COLO668 (cell line): ENCODE results near the gene APOA4.
A peak's percentile ranks its signal among the peaks of the same experiment; 100 is the strongest.
"Not testable (repeated sequence)": the region's sequence is repeated elsewhere in the genome, so short reads cannot be mapped to it uniquely, and the experiment has no call there.

Experiments used
- DNase-seq: peaks from one replicate; lab custom pipeline; 2025; ENCODE audit not compliant: unreplicated experiment; lab: John Stamatoyannopoulos, UW

Gene APOA4

DNA sequence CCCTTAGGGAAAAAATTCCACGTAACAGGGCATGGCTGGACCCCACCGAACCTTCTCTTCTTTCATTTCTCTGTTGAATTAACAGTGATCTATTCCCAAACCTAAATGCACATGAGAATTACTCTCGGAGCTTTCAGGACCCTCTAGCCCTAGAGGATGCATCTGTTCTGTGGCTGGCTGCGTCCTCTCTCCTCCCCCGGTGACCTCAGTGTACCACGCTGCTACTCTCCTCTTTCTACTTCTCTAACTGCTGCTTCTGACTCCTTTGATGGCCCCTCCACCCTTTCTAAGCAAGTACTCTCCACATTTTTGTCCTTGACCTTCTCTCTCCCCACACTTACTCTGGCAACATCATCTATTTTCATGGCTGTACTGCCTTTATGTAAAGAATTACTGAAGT lies 26.4 kb upstream of the APOA4 start:
- DNase-seq = no peak

DNA sequence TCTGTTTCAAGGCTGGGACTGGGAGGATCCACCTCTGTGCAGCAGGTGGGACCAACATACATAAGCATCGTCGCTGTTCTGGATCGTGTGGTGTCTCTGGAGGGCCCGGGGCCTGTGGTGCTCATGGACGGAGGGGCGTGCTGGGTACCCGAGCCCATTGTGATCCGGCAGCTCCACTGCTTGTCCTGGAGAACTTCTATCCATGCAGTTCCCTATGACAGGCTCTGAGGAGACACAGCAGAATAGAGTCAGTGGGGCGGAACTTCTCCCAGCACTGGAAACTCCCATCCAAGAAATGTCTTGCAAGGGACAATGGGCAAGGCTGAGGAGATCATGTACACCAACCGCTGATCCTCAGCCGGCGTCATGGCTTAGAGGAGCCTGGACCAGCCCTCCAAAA lies 26.0 kb upstream of the APOA4 start:
- DNase-seq = no peak

DNA sequence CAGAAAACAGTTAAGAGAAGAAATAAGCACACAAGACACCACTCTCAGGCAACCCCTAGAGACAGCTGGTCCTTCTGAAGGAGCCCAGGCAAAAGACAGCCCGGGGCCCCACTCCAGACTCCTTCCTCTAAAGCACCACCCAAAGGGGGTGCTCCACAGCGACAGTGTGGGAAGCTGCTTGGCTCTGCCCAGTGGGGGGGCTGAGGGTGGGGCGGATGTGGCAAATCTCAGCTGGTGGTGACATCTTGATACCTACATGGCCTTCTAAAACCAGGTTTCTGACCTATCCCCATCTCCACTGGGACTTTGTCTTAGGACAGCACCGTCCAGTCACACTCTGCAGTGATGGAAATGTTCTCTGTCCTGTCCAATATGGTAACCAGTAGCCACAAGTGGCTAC lies 24.5 kb upstream of the APOA4 start:
- no peak for DNase-seq

DNA sequence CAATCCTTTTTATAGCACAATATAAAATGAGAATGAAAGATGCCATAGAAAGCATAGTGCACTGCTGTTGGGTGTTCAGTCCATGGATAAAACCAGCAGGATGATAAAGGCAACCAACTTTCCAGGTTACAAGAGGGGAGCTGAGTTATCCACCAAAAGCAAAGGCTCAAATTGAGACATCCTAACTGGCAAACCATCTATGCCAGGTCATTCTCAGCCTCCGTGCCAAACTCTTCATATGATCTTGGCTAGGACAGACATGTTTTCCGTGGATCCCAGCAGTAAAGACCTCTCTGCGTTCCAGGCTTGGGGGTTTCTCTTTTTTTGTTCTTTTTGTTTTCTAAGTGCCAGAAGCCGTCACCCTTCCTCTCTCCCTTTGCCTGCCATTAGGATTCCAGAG lies 21.6 kb upstream of the APOA4 start:
- DNase-seq = no peak

DNA sequence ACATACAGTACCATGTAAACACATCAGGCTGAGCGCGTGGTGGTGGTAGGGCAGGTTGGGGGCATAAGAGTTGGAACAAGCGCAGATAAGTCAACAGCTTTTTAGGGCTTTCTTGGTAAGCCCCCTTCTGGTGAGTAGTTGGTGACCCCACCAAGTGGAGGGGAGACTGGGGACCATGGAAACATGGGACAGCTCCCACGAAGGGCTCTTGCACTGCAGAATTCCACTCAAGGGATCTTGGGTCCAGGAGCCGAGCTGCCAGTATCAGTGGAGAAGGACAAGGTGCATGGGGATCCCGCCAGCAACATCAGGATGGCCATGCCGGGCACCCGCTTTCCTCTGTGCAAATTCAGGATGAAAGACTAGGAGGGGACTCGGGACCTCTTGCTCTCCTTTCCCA lies 20.6 kb upstream of the APOA4 start:
- no peak for DNase-seq

DNA sequence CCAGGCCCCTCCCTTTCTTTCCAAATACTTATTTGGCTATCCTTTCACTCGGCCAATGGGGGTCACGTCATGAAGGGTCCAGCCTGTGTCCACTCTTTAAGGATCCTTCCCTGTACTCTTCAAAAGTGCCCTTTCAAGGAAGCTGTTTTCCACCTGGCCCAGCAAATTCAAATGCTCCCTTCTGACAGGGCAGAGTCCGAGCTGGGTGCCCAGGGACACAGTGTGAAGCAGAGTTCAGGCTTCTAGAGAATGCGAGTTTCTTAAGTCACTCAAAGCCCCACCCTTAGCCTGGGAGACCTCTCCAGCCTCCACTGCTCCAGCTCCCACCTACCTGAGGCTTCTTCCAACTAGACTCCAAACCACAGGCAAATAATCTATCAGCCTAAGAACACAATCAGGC lies 19.8 kb upstream of the APOA4 start:
- no peak for DNase-seq

DNA sequence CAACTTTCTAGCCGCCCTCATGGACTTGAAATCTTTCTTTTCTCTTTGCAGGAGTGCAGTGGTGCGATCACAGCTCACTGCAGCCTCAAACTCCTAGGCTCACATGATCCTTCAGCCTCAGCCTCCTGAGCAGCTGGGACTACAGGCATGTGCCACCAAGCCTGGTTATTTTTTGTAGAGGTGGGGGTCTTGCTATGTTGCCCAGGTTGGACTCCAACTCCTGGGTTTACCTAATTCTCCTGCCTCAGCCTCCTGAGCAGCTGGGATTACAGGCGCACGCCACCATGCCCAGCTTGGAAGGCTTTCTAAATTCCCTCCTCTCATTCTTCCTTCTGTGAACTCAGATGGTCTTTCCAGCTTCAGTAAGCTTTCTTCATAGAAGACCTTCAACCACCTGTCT lies 19.0 kb upstream of the APOA4 start:
- DNase-seq = no peak

DNA sequence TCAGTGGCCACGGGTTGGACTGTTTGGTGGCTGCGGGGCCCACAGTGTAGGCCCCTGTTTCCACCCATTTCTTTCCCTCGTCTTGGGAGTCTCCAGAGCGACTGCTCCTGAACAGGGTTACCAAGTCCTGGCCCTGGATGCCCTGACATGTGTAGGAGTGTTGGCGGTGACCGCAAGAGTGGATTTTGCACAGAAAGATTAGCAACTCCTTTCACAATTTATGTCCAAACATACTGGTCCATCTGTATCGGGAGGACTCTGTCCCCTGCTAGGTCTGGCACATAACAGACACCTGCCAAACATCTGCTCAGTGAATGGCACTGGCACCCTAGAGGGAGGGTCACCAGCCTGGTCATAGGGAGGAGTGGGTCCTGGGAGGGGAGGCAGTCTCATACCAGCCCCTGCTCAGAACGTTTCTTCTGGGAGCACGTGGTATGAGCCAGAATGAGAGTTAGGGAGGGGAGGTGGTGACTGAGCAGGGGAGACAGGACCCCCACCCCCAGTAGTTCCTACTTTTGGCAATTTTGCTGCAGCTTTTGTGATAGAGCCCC lies 17.7 kb upstream of the APOA4 start:
- no peak for DNase-seq

DNA sequence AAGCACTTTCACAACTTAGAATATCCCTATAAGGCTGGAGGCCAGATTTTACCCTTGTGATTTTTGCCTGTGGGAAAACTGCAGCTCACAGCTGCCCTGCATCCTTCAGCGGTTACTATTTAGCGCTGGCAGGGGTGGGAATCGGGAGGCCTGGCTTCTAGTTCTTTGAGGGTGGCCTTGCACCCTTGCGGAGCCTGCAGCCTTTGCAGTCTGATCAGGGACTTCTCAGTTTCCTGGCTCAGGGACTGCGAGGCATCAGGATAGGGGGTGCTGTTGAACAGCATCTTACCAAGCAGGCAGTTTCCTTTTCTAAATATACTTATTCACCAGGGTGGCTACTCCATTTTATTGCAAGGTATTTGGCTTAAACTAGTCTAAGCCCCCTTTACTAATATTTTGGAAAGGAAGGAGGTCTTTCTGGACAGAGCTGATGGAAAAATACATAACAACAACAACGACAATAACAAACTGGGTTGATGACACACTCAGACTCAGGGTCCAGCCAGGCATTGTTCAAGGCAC lies 17.2 kb upstream of the APOA4 start:
- no peak for DNase-seq

DNA sequence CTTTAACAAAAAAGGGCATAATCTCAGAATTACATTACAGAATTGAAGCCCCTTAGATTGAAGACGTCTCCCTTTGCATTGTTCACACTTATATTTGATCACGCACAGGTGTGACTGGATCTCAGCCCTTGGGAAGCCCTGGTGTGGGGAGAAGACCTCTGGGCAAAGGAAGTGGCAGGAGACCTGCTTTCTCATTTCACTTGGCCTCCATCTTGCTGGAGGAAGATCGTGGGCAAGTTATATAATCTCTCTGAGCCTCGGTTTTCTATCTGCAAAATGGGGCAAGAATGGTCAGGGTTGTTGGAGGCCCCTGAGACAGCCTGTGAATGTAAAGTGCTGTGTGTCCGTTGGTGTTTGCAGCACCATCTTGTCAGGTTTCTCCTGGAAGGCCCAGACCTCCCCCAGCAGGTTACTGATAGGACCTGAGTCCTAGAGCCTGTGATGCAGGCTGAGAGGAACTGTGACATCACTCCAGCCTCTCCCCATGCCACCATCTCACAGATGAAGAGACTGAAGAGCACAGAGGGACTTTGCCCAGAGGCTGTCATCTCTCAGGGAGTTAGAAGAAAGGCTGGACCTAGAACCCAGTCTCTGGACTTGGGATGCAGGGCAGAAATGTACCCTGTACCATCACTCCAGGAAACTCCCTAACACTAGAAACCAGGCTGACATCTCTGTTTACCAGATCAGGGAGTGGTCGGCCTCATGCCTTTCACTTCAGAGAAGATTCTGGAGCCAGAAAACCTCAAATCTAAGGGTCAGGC lies 15.4 kb upstream of the APOA4 start:
- DNase-seq = no peak

DNA sequence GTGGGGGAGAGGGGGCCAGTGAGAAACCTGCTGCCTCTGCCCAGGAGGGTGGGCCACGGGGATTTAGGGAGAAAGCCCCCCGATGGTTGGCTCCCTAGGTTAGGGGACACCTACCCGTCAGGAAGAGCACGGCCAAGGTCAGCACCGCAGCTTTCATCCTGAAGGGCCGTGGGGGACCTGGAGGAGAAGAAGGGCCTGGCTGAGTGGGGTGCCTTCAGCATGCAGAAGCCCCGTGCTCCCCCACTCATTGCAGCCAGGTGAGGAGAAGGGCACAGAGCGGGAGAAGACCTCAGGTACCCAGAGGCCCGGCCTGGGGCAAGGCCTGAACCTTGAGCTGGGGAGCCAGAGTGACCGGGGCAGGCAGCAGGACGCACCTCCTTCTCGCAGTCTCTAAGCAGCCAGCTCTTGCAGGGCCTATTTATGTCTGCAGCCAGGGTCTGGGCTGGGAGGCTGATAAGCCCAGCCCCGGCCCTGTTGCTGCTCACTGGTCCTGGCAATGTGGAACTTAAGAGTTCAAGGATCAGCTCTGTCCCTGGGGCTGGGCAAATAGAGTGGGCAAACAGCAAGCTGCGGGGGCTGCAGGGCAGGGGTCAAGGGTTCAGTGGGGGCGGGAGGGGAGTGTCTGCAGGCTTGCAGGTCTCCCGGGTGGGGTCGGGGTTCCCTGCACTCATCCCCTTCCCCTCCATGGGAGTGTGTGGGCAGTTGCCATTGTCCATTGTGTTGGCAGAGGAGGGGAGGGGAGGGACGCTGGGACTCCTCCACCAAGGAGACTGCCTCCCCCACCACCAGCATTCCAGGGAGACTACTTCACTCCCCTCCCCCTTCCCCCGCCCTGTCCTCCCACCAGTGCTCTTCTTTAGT lies 14.4 kb upstream of the APOA4 start, which contains the start of gene APOA1:
APOA1 (minus strand) TSS at position 392 of the 861 bp plus-strand sequence; CDS start at position 157, 235 bp downstream.
- no peak for DNase-seq

DNA sequence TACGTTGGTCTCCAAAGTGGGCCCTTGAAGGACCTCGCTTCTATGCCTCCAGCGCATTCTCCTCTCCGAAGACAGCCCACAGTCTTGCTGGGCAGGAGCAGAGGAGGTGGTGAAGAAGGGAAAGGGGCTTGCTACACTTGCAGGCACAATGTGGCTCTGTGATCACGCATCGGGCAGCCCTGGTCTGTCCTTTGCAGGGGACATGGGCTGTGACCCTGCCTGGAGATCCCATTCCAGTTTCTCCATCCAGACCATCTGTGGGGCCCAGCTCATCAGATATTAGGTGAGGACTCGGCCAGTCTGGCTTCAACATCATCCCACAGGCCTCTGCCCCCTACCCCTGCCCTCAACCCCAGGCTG lies 13.5 kb upstream of the APOA4 start:
- DNase-seq = no peak

DNA sequence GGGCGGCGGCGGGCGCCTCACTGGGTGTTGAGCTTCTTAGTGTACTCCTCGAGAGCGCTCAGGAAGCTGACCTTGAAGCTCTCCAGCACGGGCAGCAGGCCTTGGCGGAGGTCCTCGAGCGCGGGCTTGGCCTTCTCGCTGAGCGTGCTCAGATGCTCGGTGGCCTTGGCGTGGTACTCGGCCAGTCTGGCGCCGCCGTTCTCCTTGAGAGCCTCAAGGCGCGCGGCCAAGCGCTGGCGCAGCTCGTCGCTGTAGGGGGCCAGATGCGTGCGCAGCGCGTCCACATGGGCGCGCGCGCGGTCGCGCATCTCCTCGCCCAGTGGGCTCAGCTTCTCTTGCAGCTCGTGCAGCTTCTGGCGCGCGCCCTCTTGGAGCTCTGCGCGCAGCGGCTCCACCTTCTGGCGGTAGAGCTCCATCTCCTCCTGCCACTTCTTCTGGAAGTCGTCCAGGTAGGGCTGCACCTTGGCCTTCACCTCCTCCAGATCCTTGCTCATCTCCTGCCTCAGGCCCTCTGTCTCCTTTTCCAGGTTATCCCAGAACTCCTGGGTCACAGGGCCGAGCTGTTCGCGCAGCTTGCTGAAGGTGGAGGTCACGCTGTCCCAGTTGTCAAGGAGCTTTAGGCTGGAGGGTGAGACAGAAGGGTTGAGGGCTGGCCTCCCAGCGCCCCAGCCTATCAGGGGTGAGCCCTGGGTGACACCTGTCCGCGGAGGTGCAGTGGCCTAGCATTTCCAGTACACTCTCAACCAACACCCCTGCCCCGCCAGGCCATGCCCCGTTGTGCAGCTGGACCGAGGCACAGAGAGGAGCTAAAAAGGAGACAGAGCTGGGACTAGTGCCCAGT lies 12.9 kb upstream of the APOA4 start:
- peak; percentile 92 for DNase-seq

DNA sequence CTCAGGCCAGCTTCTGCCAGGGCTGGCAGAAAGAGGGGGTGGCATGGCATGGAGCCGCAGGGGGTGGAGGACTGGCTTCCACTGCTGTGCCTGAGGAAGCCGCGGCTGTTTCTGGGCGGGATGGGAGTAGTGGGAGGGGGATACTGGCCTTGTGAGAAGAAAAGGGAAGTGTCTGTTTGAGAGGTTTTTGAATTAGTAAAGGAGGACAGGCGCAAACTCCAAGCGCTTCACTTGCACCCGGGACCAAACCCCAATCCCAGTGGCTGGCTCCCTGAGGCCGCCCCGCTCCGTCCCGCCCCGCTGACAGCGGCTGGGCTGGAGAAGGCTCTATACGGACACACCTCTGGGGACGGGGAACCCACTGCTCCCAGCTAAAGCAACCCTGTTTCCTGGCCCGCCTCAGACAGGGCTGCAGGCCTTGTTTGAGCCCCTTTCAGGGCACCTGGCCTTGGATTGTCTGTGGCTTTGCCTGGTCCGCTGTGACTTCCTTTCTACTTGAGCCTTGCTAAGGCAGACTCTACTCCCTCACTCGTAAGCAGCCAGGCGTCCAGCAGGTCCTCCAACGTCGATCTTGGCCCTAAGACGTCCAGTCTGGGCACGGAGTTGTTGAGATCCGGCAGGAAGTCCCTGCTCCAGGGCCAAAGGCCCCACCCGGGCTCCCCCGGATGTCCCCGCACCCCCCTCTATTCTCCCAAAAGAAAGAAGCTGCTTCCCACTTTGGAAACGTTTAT lies 12.1 kb upstream of the APOA4 start:
- no peak for DNase-seq

DNA sequence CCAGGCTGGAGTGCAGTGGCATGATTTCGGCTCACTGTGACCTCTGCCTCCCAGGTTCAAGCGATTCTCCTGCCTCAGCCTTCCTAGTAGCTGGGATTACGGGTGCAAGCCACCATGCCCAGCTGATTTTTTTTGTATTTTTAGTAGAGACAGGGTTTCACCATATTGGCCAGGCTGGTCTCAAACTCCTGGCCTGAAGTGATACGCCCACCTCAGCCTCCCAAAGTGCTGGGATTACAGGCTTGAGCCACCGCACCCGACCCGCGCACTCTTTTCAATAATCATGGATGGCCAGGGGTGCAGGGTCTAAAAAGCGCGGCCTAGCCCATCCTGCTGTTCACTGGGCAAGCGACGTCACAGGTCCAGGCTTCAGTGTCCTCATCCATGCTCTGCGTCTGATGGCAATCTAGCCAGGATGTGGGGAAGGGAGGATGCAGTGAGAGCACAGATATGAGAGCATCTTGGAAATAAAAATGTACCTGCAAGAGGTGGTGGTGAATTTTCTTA lies 11.5 kb upstream of the APOA4 start:
- not testable (repeated sequence) for DNase-seq

DNA sequence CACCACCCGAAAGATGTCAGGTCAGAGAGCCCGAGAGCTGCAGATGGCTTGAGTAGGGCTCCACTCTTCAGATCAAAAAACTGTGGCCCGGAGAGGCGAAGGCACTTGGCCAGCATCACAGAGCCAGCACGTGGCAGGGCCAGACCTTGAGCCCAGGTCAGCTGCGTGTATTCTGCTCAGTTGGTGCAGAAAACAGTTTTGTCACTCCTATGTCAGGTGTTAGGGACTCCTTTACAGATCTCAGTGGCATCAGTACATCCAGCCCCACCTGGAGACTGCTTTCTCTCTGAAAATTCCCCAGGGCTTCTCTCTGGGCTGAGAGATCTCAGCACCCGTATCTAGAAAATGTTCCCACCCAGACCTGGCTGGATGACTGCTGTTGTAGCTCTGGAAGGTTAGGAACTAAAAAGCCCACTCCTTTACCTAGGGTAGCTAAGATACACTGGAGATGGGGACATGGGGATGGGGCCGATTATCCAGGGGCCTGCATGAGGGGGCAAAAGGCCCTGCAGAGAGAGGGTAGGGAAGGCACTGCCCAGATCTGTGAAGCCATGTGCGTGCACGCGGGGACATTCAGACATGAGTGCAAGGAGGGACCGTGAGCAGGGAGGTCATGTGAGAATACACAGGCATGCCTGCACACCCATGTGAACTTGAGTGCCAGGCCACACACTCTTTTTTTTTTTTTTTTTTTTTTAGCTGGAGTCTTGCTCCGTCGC lies 10.9 kb upstream of the APOA4 start:
- no peak for DNase-seq

DNA sequence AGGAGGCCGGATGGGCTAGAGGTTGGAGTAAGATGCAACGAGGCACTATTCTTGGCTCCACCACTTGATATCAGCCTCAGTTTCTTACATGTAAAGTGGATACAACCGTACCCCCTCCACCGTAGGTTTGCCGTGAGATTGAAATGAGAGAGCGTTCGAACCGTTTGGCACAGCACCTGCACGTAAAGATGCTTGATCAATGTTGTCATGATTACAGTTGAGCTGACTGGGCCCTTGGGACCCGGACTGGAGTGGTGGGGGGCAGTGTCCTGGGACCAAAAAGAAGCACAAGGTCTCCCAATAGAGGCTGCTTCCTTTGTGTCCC lies 10.3 kb upstream of the APOA4 start:
- DNase-seq = no peak

DNA sequence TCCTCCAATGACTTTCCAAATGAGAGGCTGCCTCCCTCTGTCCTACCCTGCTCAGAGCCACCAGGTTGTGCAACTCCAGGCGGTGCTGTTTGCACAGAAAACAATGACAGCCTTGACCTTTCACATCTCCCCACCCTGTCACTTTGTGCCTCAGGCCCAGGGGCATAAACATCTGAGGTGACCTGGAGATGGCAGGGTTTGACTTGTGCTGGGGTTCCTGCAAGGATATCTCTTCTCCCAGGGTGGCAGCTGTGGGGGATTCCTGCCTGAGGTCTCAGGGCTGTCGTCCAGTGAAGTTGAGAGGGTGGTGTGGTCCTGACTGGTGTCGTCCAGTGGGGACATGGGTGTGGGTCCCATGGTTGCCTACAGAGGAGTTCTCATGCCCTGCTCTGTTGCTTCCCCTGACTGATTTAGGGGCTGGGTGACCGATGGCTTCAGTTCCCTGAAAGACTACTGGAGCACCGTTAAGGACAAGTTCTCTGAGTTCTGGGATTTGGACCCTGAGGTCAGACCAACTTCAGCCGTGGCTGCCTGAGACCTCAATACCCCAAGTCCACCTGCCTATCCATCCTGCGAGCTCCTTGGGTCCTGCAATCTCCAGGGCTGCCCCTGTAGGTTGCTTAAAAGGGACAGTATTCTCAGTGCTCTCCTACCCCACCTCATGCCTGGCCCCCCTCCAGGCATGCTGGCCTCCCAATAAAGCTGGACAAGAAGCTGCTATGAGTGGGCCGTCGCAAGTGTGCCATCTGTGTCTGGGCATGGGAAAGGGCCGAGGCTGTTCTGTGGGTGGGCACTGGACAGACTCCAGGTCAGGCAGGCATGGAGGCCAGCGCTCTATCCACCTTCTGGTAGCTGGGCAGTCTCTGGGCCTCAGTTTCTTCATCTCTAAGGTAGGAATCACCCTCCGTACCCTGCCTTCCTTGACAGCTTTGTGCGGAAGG lies 9.5 kb upstream of the APOA4 start:
- DNase-seq = peak; percentile 28
